Skeletal muscle tissue (tissue), 4 donors: ENCODE results near the gene CDC25C. TPM values are rescaled to one million over a fixed set of nuclear protein-coding genes. Genes with fewer than 3 reads are reported as not detected.

Experiments
- H3K27ac ChIP-seq: one replicate; pipeline ENCODE4 v1.7.0; 2013; ENCODE audit warnings: mild to moderate bottlenecking, low read depth, low read length, inconsistent platforms
- H3K27me3 ChIP-seq, 3 donors: one replicate each; pipeline ENCODE4 v1.7.0; 2013; ENCODE audit warnings: low read length in 3 of 3; ENCODE audit not compliant: control insufficient read depth in 3 of 3, insufficient read depth in 3 of 3
- H3K36me3 ChIP-seq, 3 donors: one replicate each; pipeline ENCODE4 v1.7.0; 2013; ENCODE audit warnings: low read length in 3 of 3; ENCODE audit not compliant: control insufficient read depth in 3 of 3, insufficient read depth in 3 of 3
- H3K4me1 ChIP-seq, 3 donors: one replicate each; pipeline ENCODE4 v1.7.0; 2013; ENCODE audit warnings: low read length in 3 of 3, mild to moderate bottlenecking in 3 of 3; ENCODE audit not compliant: control insufficient read depth in 3 of 3, insufficient read depth in 3 of 3
- H3K4me3 ChIP-seq, 3 donors: one replicate each; pipeline ENCODE4 v1.7.0; 2013; ENCODE audit warnings: low read length in 3 of 3
- H3K9ac ChIP-seq, 3 donors: one replicate each; pipeline ENCODE4 v1.7.0; 2013; ENCODE audit warnings: low read length in 3 of 3, mild to moderate bottlenecking in 3 of 3, moderate library complexity in 2 of 3, low read depth in 1 of 3
- H3K9me3 ChIP-seq, 3 donors: one replicate each; pipeline ENCODE4 v1.7.0; 2013; ENCODE audit warnings: low read length in 3 of 3; ENCODE audit not compliant: control insufficient read depth in 3 of 3
- total RNA-seq: library from RNA; depleted of rRNA; stranded (reverse); fragments of >200 nt; gene quantifications from one replicate; pipeline ENCODE4 v1.2.3, GENCODE V29; 2014
- donor health status: Osteomylitis.

The CDC25C gene
- total RNA-seq, 1 donor from 2014 or later, result 3.7 TPM

DNA sequence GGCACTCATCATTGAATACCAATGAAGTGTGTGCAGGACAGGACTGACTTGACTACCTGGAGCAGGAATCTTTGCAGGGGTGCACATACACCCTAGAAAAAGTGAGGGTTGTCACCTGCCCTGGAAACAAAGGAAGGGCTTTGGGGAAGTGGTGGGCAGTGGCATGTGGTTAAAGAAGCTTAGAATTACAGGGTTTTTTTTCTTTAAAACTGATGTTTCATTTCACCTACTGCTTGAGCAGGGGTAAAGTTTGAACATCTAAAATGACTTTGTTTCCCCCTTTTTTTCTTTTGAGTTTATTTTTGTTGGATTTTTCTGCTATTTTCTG, 18.9 kb upstream of the CDC25C start:
- peaks cover 13 to 45% (median 34%) of the 10 kb centered on the region in 3 donors for H3K4me1 ChIP-seq
- peak overlapping the region; percentile 46 for H3K27ac ChIP-seq

DNA sequence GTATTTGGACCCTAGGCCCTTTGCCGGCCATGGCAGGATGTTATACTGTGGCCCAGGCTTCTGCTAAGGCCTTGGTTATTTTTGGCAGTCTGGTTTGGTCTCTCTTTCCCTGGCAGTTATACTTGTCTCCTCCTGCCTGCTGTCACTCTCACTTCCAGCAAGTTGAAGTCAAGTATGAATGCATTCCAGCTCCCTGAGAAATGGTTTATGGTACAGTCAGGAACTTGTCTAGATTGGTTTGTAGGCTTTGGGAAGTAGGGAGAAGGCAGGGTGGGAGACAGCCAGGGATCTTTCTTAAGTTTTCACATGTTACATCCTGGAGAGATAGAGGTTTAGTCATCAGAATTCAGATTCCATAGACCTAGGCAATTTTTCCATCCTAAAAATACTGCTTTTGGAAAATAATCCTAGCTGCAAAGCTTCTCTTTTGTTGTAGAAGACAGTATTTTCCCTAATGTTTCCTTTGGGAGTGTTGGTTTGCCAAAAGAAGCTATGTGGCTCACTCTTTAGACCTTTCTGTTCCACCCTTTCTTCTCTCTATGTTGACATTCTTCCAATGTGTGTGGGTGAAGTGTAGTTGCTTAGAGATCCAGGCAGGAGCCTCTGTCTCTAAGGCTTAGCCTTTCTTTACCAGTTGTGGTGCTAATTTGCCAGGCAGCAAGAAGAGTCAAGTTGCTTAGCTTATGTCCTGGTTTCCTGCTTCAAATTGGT, 18.4 kb upstream of the CDC25C start:
- Histone ChIP-seq H3K27me3 (no peaks in the 10 kb centered on the region), H3K4me3 (no peak overlapping the region), H3K9me3 (peaks cover 0 to 3% (median 0%) of the 10 kb centered on the region in 3 donors), H3K36me3 (peaks cover 27 to 37% (median 37%) of the 10 kb centered on the region in 3 donors), H3K9ac (no peak overlapping the region), H3K27ac (peak overlapping the region; percentile 46), H3K4me1 (peaks cover 13 to 41% (median 30%) of the 10 kb centered on the region in 3 donors)

More for the DNA sequence above, 18.9 kb upstream of the CDC25C start:
- Histone ChIP-seq H3K27me3 (no peaks in the 10 kb centered on the region), H3K9me3 (peaks cover 0 to 3% (median 0%) of the 10 kb centered on the region in 3 donors), H3K36me3 (peaks cover 21 to 32% (median 32%) of the 10 kb centered on the region in 3 donors), H3K4me3 (no peak overlapping the region), H3K9ac (no peak overlapping the region)

DNA sequence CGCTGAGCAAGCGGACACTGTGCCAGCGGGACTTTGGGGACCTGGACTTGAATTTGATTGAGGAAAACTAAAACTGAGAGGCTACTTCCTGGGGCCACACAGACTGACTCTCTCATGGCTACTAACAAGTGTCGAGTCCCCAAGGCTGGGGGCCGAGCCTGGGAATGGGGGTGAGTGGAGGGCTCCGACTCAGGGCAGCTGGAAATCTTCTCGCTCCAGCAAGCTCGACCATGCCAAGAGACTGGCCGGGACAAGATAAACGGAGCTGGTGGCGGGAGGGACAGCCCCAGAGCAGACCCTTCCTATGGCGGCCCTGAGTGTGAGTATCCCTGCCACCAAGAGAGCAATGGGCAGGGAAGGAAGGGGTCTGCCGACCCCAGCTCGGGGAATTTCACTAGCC, 15.3 kb upstream of the CDC25C start:
- no peak overlapping the region for H3K27ac ChIP-seq
- no peak overlapping the region for H3K4me3 ChIP-seq
- H3K27me3 ChIP-seq, result no peaks in the 10 kb centered on the region
- H3K36me3 ChIP-seq, result peaks cover 33 to 58% (median 56%) of the 10 kb centered on the region in 3 donors
- no peak overlapping the region for H3K9ac ChIP-seq
- no peaks in the 10 kb centered on the region for H3K9me3 ChIP-seq
- H3K4me1 ChIP-seq, result peaks cover 3 to 27% (median 14%) of the 10 kb centered on the region in 3 donors

DNA sequence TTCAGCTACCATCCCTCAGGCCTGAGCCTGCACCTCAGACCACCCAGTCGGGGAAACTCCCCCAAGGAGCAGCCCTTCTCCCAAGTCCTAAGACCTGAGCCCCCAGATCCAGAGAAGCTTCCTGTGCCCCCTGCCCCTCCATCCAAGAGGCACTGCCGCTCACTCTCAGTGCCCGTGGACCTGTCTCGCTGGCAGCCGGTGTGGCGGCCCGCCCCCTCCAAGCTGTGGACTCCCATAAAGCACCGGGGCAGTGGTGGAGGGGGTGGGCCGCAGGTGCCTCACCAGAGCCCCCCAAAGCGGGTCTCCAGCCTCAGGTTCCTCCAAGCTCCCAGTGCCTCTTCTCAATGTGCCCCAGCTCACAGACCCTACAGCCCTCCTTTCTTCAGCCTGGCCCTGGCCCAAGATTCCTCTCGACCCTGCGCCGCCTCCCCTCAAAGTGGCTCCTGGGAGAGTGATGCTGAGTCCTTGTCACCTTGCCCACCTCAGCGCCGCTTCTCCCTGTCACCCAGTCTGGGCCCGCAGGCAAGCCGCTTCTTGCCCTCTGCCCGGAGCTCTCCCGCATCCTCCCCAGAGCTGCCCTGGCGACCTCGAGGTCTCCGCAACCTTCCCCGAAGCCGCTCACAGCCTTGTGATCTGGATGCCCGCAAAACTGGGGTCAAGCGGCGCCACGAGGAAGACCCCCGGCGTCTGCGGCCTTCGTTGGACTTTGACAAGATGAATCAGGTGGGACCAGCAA, 13.5 kb upstream of the CDC25C start:
- no peak overlapping the region for H3K4me3 ChIP-seq
- no peaks in the 10 kb centered on the region for H3K9me3 ChIP-seq
- no peaks in the 10 kb centered on the region for H3K27me3 ChIP-seq
- peaks cover 6 to 30% (median 23%) of the 10 kb centered on the region in 3 donors for H3K4me1 ChIP-seq
- H3K36me3 ChIP-seq, result peaks cover 35 to 67% (median 62%) of the 10 kb centered on the region in 3 donors
- H3K9ac ChIP-seq, result no peak overlapping the region
- no peak overlapping the region for H3K27ac ChIP-seq

DNA sequence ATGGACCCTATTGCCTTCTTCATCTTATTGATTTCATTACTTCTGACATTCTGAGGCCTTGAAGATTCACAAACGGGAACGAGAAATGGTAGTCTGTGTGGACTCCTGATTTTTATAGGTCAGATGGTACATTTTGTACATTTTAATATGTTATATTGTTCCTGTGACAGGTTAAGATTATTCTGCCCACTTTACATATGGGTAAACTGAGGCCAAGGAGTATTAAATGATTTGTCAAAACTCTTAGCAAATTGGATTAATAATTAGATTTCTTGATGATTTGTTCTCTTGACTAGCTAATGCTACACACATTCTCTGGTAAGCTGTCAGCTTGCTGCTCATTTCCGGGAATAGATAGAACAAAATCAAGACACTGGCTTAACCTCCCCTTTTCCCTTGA, 8.4 kb upstream of the CDC25C start:
- H3K4me1 ChIP-seq, result peaks cover 17 to 39% (median 30%) of the 10 kb centered on the region in 3 donors
- H3K4me3 ChIP-seq, result peak overlapping the region in 2 of 3 donors; percentile 83 to 98
- peak overlapping the region in 2 of 3 donors; percentile 23 to 98 for H3K9ac ChIP-seq
- peaks cover 9 to 30% (median 24%) of the 10 kb centered on the region in 3 donors for H3K36me3 ChIP-seq
- H3K27ac ChIP-seq, result peak overlapping the region; percentile 99
- H3K9me3 ChIP-seq, result no peaks in the 10 kb centered on the region
- H3K27me3 ChIP-seq, result no peaks in the 10 kb centered on the region

DNA sequence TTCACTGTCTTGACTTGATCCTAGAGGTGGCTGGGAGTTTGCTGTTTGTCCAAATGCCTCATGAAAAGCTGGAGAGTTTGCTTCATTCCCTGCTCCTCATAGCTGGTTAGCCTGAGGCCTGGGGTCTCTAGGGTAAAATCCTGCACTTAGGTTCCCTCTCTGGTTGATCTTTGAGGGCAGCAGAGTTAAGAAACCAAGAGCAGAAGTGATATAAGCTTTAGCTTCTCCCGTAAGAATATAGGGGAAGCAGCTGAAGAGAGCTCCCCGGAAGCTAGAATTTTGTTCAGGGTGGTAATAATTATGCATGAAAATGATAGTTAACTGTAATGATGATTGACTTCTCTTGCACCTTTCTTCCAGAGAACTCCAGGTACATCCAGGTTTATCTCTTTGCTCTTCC, 7.9 kb upstream of the CDC25C start:
- Histone ChIP-seq H3K27me3 (no peaks in the 10 kb centered on the region), H3K4me3 (peak overlapping the region; percentile 83 to 98 (median 85)), H3K9ac (peak overlapping the region; percentile 95 to 98 (median 97)), H3K9me3 (no peaks in the 10 kb centered on the region), H3K27ac (peak overlapping the region; percentile 99), H3K4me1 (peaks cover 17 to 39% (median 30%) of the 10 kb centered on the region in 3 donors), H3K36me3 (peaks cover 5 to 25% (median 20%) of the 10 kb centered on the region in 3 donors)

DNA sequence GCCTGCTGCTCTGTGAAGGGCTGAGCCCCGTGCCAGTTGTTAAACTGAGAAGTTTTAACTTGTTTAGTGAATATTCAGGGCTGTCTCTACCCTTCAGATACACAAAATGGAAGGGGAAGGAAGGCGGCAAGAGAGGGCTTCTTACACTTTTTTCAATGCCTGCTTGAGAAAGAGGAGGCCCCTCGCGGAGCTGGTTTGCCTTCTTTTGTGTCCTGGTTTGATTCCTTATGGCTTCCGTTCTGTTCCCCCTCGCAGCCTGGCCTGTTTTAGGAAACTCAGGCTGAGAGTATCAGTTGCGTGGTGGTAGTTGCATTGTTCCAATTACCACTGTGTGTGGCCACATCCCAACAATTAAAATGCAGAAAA, 7.5 kb upstream of the CDC25C start:
- Histone ChIP-seq H3K9ac (peak overlapping the region; percentile 95 to 98 (median 97)), H3K4me3 (peak overlapping the region; percentile 83 to 98 (median 85)), H3K36me3 (peaks cover 3 to 21% (median 16%) of the 10 kb centered on the region in 3 donors), H3K27ac (peak overlapping the region; percentile 99), H3K27me3 (no peaks in the 10 kb centered on the region), H3K9me3 (no peaks in the 10 kb centered on the region), H3K4me1 (peaks cover 17 to 39% (median 30%) of the 10 kb centered on the region in 3 donors)

DNA sequence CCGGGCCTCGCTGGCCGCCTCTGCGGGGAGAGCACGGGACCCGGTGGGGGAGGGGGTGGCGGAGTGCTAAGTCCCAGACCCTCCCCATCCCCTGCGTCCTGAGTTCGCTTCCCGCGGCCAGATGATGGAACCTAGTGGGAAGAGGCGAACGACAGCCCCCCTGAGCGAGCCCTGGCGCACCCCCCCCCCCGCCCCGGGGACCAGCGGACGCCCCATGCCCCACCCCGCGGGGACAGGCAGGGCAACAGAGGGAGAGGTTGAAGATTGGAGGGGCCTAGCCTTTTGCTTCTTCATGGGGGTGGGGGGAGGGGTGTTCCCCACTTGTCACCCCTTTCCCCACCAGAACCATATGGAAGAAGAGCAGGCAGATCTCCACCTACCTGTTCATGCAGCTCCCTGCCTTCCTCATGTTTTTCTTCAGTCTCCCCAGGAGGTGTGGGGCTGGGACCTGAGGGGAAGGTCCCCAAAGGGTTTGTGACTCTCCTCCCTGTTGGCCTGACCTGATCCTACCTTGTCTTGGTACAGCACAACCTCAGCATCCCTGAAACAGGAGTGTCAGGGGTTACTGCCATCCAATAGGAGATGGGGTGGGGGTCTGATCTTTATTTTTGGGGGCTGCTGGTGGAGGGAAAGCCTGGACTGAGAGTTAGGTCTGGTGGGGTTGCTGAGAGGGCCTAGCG, 6.9 kb upstream of the CDC25C start:
- H3K27ac ChIP-seq, result peak overlapping the region; percentile 99
- peaks cover 17 to 39% (median 30%) of the 10 kb centered on the region in 3 donors for H3K4me1 ChIP-seq
- H3K4me3 ChIP-seq, result peak overlapping the region; percentile 83 to 98 (median 85)
- H3K27me3 ChIP-seq, result no peaks in the 10 kb centered on the region
- H3K36me3 ChIP-seq, result peaks cover 3 to 15% (median 11%) of the 10 kb centered on the region in 3 donors
- peak overlapping the region; percentile 95 to 98 (median 97) for H3K9ac ChIP-seq
- H3K9me3 ChIP-seq, result no peaks in the 10 kb centered on the region

DNA sequence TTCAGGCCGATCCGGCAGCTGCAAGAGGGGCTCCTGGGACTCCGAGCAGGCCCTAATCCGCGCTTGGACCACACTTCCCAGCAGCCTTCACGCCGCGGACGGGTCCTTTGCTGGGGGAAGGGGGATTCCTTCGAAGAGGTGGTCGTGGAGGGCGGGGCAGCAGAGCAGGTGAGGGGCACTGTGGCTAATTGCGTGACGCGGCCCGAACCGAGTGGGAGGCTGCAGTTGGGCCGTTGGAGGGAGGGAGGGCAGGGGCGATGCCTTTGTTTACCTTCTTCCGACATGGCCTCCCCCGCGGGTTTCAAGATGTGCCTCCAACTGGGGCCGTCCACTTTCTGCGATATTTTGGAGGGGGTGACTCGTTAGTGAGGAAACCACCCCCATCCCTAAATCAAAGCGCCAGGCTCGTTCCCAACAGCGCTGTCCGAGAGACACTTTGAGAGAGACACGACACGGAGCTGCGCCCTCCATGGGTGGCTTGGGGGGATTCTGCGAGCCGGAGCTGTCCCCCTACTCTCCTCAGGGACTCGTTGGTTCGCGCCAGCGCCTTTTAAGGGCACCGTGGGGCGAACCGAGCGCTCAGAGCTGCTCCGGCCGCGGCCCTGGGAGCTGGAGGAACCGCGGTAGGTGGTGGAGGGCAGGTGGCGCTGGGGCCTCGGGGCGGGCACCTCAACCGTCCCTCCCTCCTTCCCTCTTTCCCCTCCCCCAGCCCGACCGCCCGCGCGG, 6.2 kb upstream of the CDC25C start, which contains the start of gene FAM53C:
Gene FAM53C (plus strand): TSS at position 582 of the 726 bp plus-strand sequence. CDS start 3,070 bp downstream, outside the sequence.
- Histone ChIP-seq H3K36me3 (peaks cover 3 to 14% (median 8%) of the 10 kb centered on the region in 3 donors), H3K9me3 (no peaks in the 10 kb centered on the region), H3K9ac (peak within 1 kb of the TSS; percentile 95 to 98 (median 97)), H3K4me3 (peak within 1 kb of the TSS; percentile 83 to 98 (median 85)), H3K27me3 (no peaks in the 10 kb centered on the region), H3K27ac (peak within 1 kb of the TSS; percentile 99), H3K4me1 (peaks cover 17 to 39% (median 30%) of the 10 kb centered on the region in 3 donors)
